ENCODE measurements around the gene EGFLAM.

The EGFLAM gene

GRCh38 chr5:38341641-38342040, 83.3 kb downstream of the EGFLAM start:
- TF ChIP-seq CTCF (IDR thresholded peaks at IDR 0.05; ENCODE audit: low read depth, low read length) = no peak
- DNase-seq (ENCODE audit: extremely low read depth, low read depth) = no peak

- no peak for DNase-seq (ENCODE audit: extremely low read depth, low read depth)
- no peak for TF ChIP-seq CTCF (IDR thresholded peaks at IDR 0.05; ENCODE audit: low read depth, low read length)
Observed at GRCh38 chr5:38342261-38342660, 83.9 kb downstream of the EGFLAM start.

GRCh38 chr5:38344891-38345290, 86.5 kb downstream of the EGFLAM start:
- DNase-seq (ENCODE audit: extremely low read depth, low read depth) = no peak
- TF ChIP-seq CTCF (IDR thresholded peaks at IDR 0.05; ENCODE audit: low read depth, low read length) = no peak

GRCh38 chr5:38346593-38346992, 88.2 kb downstream of the EGFLAM start:
- TF ChIP-seq CTCF (IDR thresholded peaks at IDR 0.05; ENCODE audit: low read depth, low read length) = no peak
- no peak for DNase-seq (ENCODE audit: extremely low read depth, low read depth)

GRCh38 chr5:38347040-38347763, 88.8 kb downstream of the EGFLAM start:
- no peak for DNase-seq (ENCODE audit: extremely low read depth, low read depth)
- no peak for TF ChIP-seq CTCF (IDR thresholded peaks at IDR 0.05; ENCODE audit: low read depth, low read length)

GRCh38 chr5:38347896-38348295, 89.5 kb downstream of the EGFLAM start:
- no peak for DNase-seq (ENCODE audit: extremely low read depth, low read depth)
- TF ChIP-seq CTCF (IDR thresholded peaks at IDR 0.05; ENCODE audit: low read depth, low read length) = no peak

GRCh38 chr5:38360323-38361061, 102.1 kb downstream of the EGFLAM start:
- TF ChIP-seq CTCF (IDR thresholded peaks at IDR 0.05; ENCODE audit: low read depth, low read length) = no peak
- no peak for DNase-seq (ENCODE audit: extremely low read depth, low read depth)
